NCI-H2196 treated with DMSO at 0.1 percent for 48 hours (cell line): ENCODE data around the gene RIN1.
"Not testable (repeated sequence)": the region's sequence is repeated elsewhere in the genome, so short reads cannot be mapped to it uniquely, and the experiment has no call there.

ENCODE experiments used
- DNase-seq: peaks from one replicate; lab custom pipeline; 2025; ENCODE audit not compliant: unreplicated experiment; lab: John Stamatoyannopoulos, UW

Gene RIN1, protein sequence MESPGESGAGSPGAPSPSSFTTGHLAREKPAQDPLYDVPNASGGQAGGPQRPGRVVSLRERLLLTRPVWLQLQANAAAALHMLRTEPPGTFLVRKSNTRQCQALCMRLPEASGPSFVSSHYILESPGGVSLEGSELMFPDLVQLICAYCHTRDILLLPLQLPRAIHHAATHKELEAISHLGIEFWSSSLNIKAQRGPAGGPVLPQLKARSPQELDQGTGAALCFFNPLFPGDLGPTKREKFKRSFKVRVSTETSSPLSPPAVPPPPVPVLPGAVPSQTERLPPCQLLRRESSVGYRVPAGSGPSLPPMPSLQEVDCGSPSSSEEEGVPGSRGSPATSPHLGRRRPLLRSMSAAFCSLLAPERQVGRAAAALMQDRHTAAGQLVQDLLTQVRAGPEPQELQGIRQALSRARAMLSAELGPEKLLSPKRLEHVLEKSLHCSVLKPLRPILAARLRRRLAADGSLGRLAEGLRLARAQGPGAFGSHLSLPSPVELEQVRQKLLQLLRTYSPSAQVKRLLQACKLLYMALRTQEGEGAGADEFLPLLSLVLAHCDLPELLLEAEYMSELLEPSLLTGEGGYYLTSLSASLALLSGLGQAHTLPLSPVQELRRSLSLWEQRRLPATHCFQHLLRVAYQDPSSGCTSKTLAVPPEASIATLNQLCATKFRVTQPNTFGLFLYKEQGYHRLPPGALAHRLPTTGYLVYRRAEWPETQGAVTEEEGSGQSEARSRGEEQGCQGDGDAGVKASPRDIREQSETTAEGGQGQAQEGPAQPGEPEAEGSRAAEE

DNA sequence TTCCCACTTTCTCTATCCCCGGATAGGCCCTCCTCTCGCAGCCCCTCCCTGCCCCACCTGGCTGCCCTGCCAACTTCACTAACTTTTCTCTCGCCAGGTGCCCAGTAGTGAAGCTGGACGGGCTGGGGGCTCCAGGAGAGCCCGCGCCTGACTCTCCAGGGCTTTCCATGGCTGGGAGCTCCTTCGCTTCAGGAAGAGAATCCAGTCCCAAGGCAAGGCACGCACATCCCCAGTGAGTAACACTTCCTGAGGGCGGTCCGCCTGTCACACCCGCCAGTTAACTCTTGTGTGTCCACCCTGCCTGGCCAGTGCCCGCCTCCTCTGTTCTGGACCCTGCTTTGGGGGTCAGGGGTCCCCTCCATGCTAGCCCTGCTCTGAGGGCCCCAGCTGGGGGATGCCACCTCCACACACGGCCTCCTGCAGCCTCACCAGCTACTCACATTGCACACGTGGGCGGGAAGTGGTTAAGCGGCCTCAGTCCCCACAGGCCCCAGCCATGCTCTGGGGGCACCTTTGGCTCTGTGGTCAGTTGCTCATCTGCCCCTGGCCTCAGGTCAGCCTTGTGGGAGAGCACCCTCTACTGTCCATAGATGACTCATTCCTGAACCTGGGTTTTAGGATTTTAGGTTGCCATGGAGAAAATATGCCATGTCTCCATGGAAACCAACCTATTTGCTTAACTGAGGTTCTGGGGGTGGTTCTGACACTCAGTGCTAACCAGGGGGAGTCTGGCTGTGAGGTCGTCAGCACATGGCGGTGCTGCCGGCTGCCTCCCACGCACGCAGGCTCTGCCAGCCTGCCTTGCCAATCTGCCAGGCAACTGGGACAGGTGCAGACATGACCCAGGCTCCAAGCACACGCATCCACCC is at the start of gene RIN1:
Gene RIN1 (minus strand): TSS at position 201 of the 869 bp plus-strand sequence. CDS start 32 bp downstream, at position 169.
- DNase-seq: peak; percentile 82

DNA sequence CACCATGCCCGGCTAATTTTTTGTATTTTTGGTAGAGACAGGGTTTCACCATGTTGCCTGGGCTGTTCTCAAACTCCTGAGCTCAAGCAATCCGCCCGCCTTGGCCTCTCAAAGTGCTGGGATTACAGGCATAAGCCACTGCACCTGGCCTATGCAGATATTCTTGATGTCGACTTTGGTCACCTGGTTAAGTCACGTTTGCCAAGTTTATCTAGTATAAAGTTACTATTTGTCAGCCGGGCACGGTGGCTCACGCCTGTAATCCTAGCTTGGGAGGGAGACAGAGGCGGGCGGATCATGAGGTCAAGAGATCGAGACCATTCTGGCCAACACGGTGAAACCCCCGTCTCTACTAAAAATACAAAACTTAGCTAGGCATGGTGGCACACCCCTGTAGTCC is 48.1 kb upstream of the RIN1 start:
- DNase-seq: peak; percentile 32

DNA sequence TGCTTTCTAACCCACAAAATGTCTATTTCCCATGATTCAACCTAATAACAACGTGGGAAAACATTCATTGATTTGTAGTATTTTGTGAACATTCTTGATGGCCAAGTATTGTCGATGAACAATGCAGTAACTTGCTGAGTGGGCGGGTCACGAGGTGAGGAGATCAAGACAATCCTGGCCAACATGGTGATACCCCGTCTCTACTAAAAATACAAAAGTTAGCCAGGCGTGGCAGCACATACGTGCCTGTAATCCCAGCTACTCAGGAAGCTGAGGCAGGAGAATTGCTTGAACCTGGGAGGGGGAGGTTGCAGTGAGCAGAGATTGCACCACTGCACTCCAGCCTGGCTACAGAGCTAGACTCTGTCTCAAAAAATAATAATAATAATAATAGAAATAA is 44.0 kb upstream of the RIN1 start:
- DNase-seq: not testable (repeated sequence)

DNA sequence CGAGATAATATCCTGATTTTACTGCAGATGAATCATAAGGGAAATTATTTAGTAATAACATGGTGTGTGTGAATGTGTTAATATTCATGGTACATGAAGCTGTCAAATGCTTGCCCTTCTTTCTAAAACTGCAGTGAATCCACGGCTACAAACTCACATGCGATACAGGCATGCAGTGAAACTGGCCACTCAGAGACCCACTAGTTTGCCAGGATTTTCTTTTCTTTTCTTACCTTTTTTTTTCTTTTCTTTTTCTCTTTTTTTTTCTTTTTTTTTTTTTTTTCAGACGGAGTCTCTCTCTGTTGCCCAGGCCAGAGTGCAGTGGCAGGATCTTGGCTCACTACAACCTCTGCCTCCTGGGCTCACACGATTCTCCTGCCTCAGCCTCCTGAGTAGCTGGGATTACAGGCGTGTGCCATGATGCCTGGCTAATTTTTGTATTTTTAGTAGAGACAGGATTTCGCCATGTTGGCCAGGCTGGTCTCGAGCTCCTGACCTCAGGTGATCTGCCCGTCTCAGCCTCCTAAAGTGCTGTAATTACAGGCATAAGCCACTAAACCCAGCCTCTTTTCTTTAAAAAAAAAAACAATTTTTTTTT is 37.6 kb upstream of the RIN1 start:
- not testable (repeated sequence) for DNase-seq

DNA sequence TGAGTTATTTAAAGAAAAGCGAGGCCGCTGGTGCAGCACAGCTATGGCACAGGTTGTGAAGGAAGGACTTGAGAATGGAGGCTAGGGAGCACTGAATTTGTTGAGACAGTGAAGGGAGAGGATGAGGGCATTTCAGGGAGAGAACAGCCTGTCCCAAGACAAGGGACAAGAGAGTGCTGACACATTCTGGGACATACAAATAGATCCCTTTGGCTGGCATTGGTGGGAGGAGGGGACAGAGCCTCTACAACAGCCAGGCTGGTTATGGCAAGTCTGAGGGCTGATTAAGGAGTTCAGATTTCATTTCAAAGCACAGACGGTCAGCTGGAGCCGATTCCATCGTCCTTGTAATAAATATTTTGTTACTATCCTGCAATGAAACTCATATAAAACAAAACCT is 37.0 kb upstream of the RIN1 start:
- DNase-seq: peak; percentile 27

DNA sequence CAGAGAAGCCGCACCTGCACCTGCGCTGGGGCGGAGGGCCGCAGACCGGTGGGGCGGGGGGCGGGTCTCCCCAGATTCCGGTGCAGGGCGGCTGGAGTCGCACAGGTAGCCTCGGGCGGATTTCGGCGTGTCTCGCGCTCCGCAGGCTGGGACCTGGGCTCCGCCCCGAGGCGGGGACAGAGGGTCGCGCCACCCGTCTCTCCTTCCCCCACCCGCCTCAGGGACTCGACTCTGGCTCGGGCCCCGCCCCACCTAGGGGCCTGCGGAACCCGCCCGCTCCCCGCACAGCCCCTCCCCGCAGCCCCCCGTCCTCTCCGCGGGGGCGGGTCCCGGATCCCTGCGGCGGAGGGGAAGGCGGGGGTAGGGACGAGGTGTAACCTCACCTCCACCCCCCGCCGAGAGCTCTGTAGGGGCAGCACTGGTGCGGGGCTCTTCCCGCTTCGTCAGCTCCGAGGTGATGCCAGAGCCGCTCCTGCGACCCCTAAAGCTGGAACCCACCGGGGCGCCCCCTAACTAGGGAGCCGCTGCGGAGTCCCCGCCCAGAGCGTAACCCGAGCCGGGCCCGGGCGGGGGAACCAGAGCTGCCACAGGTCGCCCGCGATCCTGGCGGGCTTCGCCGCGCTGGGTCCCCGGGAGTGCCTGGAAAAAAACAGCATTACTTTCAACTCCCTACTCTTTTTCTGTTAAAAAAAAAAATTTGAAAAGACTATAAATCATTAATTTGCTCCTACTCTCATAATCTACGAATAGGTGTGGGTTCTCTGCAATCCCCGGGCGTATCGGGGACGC is 35.6 kb upstream of the RIN1 start, which contains the start of gene SLC29A2:
Gene SLC29A2 (minus strand): TSS at position 134 of the 789 bp plus-strand sequence. CDS start 169 bp downstream, outside the sequence.
- DNase-seq: peak; percentile 80

DNA sequence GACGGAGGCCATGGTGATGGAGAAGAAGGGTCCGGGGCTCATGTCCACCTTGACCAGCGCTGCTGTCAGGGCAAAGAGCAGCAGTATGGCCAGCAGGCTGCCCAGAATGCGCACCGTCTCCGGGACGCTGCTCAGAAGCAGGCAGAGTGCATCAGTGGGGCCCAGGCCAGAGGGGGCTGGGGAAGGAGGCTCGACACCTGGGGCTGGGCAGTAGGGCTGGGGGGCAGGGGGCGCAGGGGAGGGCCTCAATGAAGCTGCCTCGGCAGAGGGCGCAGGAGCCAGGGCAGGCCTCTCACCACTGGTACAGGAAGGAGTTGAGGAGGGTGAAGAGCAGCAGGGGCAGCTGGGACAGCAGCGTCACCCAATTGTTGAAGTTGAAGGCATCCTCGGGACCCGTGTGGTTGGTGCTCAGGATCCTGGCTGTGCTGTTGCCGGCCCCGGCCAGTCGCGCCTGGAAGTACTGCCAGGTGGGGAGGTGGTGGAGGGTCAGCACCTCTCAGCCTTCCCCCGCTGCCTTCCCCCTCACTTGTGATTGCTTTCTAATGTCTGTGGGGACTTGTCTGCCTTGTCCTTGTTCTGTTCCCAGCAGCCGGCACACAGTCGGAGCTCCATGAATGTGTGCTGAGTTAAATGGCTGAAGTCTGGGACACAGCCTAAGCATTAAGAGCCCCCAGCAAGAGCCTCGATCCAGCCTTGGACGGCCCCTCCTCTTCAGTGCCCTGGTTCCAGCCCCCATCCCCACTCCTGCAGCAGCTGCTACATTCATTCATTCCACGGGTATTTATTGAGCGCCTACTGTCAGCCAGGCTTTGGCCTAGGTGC is 33.0 kb upstream of the RIN1 start:
- no peak for DNase-seq

DNA sequence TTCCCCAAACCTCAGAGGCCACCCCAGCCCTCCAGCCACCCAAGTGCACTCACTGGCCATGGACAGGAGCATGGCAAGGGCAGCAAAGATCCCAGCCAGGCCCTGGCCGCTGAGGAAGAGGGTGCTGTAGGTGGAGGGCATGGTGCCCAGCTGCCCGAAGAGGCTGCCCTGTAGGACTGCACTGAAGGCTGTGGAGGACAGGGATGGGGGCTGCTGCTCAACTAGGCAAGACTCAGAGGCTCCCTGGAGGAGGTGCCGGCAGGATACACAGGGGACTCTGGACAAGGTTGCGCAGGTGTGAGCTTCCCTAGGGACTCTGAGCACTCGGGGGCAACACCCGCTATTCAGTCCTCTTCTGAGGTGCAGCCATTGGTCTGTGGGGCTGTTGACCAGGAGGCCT is 32.2 kb upstream of the RIN1 start:
- no peak for DNase-seq

DNA sequence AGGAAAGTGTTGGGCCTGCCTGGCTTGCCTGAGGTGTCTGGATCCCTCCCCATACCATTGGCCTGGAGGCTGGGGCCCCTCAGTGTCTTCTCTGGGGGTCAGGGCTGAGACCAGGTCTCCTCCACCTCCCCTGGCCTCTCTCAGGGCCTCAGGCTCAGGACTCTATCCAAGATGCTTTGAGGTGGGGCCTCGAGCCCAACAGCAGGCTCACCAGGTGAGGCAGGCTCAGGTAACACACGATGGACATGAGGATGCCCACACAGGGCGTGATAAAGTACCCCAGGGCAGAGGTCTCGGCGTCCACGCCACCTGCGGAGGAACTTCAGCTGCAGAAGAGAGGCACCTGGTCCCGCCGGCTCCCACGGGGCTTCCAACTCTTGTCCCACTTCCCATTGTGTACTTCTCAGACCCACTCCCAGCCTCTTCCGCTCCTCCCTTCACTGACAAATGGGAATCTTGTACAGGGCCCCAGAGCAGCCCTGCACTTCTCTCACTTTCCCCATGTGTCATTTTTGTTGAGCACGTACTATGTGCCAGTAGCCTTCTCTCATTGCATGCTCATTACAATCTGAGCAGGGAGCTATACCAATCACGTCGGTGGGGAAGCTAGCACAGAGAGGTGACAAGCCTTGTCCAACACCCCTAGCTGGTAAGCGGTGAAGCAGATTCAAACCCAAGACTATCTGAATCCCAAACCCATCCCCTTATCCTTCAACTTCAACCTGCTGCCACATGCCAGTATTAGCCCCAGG is 31.5 kb upstream of the RIN1 start:
- DNase-seq: no peak

DNA sequence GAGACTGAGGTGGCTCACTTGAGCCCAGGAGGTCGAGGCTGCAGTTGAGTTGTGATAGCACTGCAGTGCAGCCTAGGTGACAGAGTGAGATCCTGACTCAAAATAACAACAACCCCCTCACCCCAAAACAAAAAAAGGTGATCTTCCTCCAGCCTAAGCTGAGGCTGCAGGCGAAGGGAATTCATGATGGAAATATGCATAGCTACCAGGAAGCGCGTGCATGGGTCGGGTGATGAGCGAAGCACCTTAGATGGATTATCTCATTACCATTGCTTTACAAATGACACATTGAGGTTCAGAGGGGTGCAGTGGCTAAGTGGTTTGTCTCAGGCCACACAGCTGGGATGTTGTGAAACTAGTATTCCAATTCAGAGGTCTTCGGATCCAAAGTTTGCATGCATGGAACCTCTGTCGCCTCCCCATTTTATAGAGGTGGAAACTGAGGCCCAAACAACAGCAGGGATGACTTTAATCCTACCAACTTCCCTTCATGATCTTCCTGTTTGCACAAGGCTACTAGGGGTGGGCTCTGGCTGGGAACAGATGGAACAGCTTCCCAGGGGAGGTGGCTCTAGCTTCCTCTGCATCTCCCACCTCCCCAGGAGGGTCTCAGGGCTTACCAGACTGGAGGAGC is 30.7 kb upstream of the RIN1 start:
- no peak for DNase-seq

DNA sequence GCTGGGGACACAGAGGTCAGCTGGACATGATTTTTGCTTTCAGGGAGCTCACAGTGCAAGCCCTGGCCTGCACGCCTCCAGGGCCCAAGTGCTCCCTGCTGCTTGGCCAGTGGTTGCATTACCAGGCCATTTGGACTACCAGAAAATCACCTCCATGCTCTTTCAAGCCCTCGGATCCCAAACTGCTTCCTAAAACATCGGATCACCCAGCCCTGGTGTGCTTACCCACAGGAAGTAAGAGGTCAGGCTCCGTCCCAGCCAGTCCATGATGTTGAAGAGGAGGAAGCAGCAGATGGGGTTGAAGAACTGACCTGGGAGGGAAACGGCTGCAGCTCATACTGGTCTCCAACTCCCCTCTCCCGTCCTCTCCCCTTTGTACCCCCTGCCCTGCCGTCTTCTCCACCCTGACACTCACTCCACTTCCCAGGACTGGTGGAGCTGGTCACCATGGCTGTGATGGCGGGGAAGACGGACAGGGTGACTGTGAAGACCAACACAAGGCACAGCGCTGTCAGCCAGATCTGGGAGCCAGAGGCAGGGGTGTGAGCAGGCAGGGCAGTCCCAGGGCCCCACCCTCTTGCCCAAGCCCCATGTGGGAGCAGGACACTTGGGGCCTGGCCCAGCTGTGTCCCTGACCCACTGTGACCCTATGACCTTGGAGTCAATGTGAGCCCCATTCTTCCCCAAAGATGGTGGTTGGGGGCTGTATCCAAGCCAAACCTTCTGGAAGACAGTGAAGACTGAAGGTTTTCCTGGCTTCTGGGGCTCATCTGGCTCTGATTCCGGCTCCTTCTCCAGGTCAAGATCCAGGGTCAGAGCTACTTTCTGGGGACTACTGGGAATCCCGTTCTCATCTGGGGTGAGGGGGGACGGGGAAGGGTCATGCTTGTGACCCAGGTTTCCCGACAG is 29.7 kb upstream of the RIN1 start:
- no peak for DNase-seq

DNA sequence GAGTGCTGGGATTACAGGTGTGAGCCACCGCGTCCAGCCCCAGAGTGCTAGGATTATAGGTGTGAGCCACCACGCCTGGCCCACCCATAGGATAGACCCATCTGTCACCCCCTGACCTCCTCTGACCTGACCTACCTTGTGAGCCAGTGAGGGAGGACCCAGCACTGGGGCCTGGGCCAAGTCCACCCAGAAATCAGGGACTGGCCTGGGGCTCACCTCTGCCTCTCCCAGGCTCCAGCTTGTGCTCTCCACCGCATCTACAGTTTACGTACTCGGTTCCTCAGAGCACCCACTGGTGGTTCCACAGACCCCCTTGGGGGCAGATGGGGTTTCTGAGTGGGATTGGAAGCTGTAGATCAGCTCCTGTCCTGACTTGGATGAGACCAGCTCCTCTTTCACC is 28.9 kb upstream of the RIN1 start:
- DNase-seq: no peak

DNA sequence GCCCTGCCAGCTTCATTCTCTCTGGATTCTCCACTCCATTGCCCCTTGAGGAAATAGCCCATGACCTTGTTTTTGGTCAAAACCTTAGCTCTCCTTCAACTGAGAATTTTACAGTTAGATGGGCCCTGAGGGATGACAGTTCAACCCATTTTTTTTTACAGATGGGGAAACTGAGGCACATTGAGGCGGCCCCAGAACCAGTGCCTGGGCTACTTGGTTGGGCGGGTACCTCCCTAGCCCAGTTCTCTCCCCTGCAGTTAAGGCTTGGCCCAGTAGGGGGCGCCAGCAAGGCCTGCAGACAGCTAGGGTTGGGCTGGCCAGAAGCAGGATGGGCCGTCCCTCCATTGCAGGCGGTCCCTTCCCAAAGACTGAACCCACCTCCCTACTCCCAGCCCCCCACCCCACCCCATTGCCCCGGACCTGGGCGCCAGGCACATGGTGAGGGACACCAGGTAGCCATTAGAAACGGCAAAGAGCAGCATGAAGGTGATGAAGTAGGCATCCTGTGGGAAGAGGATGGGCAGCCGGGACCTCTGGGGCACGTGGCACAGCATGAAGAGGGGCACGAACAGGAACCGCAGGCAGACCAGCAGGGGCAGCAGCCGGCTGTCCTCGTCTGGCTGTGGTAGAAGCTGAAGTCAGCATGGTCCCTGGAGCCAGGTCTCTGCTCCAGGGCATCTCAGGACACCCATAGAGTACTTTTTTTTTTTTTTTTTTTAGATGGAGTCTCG is 27.7 kb upstream of the RIN1 start:
- no peak for DNase-seq

DNA sequence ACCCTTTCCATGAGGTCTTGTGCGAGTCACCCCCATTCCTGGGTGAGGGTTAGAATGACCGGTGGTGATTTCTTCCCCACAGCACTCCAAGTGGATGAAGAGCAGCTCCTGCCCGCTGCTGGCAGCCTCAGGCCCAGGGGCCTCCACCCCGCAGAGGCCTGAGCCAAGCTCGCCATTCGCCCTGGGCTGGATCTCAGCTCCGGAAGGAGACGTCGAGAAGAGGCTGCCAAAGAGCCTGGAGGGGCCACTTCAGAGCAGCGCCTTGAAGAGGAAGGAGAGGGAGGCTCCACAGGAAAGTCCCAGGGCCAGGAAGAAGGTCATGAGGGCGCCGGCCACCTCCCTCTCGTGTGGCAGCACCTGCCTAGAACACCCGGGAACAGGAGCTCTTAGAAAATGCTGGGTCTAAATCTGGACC is 27.0 kb upstream of the RIN1 start:
- no peak for DNase-seq

DNA sequence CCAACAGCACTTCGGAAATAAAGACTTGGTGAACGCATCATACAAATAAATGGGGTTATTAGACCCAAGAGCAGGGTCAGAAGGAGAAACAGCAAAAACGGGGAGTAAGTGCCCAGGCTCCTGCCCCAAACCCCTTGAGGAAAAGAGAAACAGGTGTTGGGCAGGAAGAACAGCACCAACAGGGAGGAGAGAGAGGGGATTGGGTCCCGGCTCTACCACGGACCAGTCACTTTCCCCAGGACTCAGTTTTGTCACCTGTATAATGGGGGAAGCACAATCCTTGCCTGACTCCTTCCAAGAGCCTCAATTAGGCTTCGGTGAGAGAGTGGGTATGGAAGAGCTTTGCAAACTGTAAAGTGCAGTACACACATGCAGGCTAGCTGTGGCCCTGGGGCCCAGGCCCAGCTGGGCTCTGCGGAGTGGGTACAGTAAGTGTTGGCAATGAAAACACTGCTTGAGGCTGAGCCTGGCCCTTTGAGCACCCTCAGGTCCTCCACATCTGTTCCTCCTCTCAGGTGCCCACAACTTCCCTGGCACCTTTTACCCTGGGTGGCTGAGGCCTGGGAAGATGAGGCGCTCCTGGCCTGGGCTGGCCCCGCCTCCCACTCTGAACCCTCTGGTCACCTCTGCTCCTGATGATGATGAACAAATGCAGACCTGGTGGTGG is 26.4 kb upstream of the RIN1 start:
- DNase-seq: no peak

DNA sequence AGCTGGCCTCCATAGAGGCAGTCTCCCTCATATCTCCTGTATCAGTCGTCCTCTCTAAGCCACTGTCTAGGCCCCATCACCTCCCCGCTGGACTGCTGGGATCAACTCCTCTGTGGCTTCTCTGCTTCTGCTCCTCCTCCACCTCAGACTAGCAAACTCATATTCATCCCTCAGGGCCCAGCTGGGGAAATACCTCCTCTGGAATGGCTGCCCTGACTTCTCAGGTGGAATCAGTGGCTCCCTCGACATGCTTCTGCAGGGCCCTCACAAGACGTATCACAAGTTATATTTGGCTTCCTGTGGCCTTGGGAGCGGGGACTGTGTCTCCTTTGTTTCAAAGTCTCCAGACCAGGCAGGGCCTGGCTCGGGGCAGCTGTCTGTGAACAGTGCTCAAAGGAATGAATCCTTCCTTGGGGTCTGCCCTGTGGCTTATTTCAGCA is 25.3 kb upstream of the RIN1 start:
- DNase-seq: no peak
